Activated T-cell treated with anti-CD3 and anti-CD28 coated beads for 48 hours (primary cell): Measurements from ENCODE around the gene SLC12A7.

Experiments
- DNase-seq: peaks from one replicate; pipeline ENCODE4 v3.0.0-alpha.2; 2020; ENCODE audit warnings: low read depth

The SLC12A7 gene

GRCh38 chr5:1077491-1078020, 34.3 kb downstream of the SLC12A7 start:
- DNase-seq = no peak

- no peak for DNase-seq
Observed at GRCh38 chr5:1077026-1077425, 34.8 kb downstream of the SLC12A7 start.

- DNase-seq = no peak
Observed at GRCh38 chr5:1076406-1076805, 35.5 kb downstream of the SLC12A7 start.

GRCh38 chr5:1075931-1076330, 35.9 kb downstream of the SLC12A7 start:
- no peak for DNase-seq

GRCh38 chr5:1075555-1075881, 36.3 kb downstream of the SLC12A7 start:
- DNase-seq = no peak

GRCh38 chr5:1074816-1075554, 36.9 kb downstream of the SLC12A7 start:
- DNase-seq = no peak

- DNase-seq = no peak
Observed at GRCh38 chr5:1074226-1074625, 37.6 kb downstream of the SLC12A7 start.

GRCh38 chr5:1073239-1074102, 38.4 kb downstream of the SLC12A7 start:
- no peak for DNase-seq

GRCh38 chr5:1069720-1070088, 42.2 kb downstream of the SLC12A7 start:
- DNase-seq = no peak

- DNase-seq = no peak
Observed at GRCh38 chr5:1068895-1069719, 42.8 kb downstream of the SLC12A7 start.

- no peak for DNase-seq
Observed at GRCh38 chr5:1068204-1068894, 43.5 kb downstream of the SLC12A7 start.

- DNase-seq = no peak
Observed at GRCh38 chr5:1067141-1068121, 44.4 kb downstream of the SLC12A7 start.

GRCh38 chr5:1066676-1067075, 45.2 kb downstream of the SLC12A7 start:
- no peak for DNase-seq

- DNase-seq = no peak
Observed at GRCh38 chr5:1065891-1066650, 45.8 kb downstream of the SLC12A7 start.

GRCh38 chr5:1065143-1065750, 46.6 kb downstream of the SLC12A7 start:
- DNase-seq = no peak

- DNase-seq = no peak
Observed at GRCh38 chr5:1064383-1065142, 47.3 kb downstream of the SLC12A7 start.

GRCh38 chr5:1063661-1064382, 48.0 kb downstream of the SLC12A7 start:
- DNase-seq = no peak
